Fibroblast of skin of abdomen (primary cell): Measurements from ENCODE around the gene SLC16A10. TPM values are rescaled to one million over a fixed set of nuclear protein-coding genes. Genes with fewer than 3 reads are reported as not detected.
"Not testable (repeated sequence)": the region's sequence is repeated elsewhere in the genome, so short reads cannot be mapped to it uniquely, and the experiment has no call there.

Experiments
- DNase-seq: peaks from one replicate; pipeline ENCODE4 v3.0.0-alpha.2; 2013
- polyA plus RNA-seq, 2 experiments: library from polyadenylated mRNA; unstranded; fragments of 120-200 nt; gene quantifications; one replicate each; pipeline ENCODE4 v1.2.1, GENCODE V29; 2013; ENCODE audit not compliant: insufficient read length in 2 of 2

SLC16A10 gene
- polyA plus RNA-seq (2013, experiment 1 of 2; ENCODE audit: insufficient read length) = 0.12 TPM
- 0.19 TPM for polyA plus RNA-seq (2013, experiment 2 of 2; ENCODE audit: insufficient read length)

GRCh38 chr6:111087106-111087835, at the start of gene SLC16A10:
SLC16A10 (plus strand) TSS chr6:111087503; CDS start chr6:111087753, 250 bp downstream.
- DNase-seq = peak; percentile 28

DNA sequence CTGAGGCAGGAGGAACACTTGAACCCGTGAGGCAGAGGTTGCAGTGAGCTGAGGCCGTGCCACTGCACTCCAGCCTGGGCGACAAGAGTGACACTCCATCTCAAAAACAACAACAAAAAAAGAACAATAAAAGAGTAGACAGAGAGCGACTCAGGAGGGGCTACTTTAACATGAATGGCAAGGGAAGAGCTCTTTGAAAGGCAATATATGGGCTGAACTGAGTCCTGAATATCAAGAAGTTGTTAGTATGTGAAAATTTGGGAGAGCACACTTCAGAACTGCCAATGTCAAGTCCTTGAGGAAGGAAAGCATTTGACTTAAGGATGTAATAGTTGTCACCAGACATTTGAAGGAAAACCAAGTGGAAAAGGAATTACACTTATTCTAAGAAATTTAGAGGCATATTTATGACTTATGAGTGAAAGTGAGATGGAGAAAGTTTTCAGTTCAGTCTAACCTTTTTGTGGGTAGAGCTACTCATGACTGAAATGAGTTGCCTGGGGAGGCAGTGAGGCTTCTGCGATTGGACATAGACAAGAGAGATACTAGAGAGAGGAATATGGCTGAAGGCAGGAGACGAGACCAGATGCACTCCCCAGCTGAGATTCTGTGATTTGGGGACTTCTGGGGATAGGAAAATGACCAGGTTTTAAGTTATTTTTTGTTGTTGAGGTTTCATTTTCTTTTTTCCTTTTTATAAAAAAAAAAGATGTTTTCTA, 48.6 kb upstream of the SLC16A10 start:
- no peak for DNase-seq

DNA sequence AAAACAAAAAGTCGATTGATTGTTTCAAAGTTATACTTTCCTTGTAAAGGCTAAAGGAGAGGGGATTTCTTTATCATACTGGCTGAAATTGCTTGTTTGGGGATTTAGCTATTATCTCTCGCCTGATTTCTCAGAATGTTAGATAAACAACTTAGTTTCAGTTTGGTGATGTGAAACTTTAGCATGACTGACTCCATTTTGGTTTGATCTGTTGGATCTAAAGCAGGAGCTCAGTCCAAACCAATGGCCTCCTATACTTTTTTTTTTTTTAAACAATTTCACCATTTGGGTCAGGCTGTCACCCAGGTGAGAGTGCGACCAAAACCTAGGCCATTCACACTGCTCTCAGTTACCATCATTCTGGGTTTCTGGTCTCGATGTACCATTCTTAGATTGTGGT, 45.4 kb upstream of the SLC16A10 start:
- no peak for DNase-seq

- DNase-seq = no peak
Measured at GRCh38 chr6:111047244-111047643, 40.1 kb upstream of the SLC16A10 start.

DNA sequence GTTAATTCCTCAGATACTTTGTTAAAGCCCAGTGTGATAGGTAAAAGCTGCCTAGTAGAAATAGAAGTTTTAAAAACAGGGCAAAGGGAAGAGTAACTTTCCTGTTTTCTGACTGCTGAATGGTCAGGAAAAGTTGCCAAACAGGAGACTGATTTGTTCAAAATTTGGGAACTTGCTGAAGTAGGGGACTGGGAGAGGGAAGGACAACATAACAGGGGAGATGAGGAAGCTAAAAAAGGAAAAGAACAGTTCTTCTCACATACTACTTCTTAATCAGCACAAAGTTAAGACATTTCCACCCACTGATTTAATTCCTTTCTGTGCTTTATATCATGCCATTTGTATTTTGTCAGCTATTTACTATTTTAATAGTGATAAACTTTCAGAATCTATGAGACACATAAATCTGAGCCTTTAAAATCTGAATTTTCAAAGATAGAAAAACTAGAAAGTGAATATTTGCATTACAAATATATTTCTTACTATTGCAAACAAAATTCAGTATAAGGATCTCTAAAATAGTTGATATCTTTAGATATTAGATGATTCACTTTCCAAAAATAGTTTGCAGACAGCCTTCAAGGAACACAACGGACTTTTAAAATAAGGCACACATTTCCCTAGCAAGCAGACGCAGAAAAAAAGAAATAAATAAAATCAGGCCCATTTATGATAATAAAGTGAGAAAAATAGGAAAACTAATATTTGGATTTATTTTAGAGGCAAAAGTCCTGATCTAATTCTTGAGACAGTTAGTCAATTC, 36.9 kb upstream of the SLC16A10 start:
- DNase-seq = no peak

DNA sequence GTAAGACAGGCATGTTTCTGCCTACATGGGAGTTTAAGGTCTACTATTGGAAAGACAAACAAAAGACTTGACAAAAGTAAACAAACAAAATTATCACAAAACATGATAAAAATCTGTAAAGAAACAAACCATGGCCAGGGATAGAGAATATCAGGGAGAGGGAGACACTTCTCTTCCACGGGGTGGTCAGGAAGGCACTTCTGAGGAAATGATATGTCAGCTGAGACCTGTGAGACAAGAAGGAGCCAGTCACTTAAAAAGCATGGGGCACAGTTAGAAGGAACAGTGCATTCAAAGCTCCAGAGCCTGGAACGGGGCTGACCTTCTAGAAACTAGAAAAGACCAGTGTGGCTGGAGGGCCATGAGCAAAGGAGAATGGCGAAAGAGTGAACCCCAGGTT, 35.1 kb upstream of the SLC16A10 start:
- DNase-seq = no peak

DNA sequence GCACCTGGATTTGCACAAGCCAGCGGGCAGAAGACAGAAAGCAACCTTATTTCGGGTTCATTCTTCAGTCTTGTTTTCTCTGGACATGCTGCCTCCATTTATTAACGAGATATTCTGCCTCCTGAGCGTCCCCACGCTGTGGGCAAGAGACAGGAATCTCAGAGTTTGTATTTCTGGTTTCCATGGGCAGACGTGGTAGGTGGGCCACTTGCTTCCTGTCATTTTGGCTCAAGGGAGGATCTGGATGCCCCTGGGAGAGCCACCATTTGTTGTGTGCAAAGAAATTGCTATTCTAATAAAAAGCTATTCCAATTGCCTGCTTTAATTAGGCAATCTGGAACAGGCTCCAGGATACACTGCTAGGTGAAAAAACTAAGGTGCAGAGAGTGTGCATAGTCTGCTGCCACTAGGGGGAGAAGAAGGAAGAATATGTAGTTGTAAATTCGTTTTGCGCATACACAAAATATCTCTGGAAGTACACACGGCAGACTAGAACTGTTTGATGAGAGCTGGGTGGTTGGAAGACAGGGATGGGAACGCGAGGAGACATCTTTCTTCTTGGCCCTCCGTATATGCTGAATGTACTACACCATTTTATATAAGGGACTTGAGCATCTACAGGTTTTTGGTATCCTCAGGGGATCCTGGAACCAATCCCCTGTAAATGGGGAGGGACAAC, 30.1 kb upstream of the SLC16A10 start:
- peak; percentile 31 for DNase-seq

GRCh38 chr6:111061508-111061907, 25.8 kb upstream of the SLC16A10 start:
- peak; percentile 56 for DNase-seq

- not testable (repeated sequence) for DNase-seq
Measured at GRCh38 chr6:111061985-111062384, 25.3 kb upstream of the SLC16A10 start.

GRCh38 chr6:111062860-111063259, 24.4 kb upstream of the SLC16A10 start:
- not testable (repeated sequence) for DNase-seq

GRCh38 chr6:111068109-111068865, 19.0 kb upstream of the SLC16A10 start:
- no peak for DNase-seq

GRCh38 chr6:111068866-111069234, 18.5 kb upstream of the SLC16A10 start:
- DNase-seq = no peak

- no peak for DNase-seq
Measured at GRCh38 chr6:111069382-111070104, 17.8 kb upstream of the SLC16A10 start.

DNA sequence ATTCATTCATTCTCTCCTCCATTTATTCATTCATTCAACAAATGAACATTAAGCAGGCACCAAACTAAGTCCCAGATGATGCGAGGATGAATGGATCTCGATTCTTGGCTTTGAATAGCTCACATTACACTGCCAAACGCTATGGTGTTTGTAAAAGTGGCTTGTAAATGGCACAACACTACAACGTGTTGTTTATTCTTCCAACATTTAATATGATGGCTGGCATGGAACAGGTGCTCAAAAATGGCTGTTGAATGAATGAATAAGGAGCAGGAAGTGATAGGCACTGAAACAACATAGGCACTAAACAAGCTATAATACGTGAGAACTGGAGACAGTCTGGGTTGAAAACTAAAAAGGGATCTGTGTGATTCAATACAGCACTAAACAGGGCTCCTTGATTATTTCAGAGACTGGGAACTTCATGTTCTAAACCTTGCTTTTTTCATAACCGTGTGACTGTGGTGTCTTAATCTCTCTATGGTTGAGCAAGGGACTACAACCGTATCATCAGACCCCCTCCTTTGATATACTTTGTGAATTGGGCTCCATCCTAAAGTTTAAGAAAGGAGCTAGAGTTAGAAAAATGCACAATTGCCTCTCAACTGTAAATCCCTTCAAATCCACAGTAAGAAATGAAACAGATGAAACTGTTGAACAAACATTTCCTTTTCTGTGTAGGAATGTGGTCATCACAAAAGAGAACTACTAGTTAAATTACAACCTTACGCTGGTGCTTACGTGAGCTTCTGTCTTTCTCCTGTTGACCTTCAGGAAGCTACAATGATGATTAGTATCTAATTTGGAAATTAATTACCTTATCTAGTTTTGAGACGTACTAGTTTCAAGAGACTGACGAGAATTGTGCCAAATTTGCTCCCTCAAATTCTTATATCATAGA, 16.9 kb upstream of the SLC16A10 start:
- DNase-seq = no peak

GRCh38 chr6:111072801-111073360, 14.4 kb upstream of the SLC16A10 start:
- no peak for DNase-seq

DNA sequence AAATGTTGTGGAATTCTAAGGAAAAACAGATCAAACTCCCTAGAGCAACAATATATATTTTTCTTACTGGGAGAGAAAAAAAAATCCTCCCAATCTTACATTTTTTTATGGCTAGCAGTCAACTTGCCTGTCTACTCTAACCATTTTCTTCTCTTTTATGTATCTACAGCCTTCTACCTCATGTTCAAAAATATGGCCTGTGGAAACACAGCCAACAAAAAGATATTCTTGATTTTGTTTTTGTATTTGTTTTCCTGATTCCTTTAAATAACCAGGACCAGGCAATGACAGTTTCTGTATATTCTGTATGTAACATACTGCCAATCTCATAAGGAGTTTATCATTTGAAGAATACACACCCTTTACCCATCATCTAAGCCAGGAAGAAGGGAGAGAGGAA, 13.0 kb upstream of the SLC16A10 start:
- DNase-seq = no peak

DNA sequence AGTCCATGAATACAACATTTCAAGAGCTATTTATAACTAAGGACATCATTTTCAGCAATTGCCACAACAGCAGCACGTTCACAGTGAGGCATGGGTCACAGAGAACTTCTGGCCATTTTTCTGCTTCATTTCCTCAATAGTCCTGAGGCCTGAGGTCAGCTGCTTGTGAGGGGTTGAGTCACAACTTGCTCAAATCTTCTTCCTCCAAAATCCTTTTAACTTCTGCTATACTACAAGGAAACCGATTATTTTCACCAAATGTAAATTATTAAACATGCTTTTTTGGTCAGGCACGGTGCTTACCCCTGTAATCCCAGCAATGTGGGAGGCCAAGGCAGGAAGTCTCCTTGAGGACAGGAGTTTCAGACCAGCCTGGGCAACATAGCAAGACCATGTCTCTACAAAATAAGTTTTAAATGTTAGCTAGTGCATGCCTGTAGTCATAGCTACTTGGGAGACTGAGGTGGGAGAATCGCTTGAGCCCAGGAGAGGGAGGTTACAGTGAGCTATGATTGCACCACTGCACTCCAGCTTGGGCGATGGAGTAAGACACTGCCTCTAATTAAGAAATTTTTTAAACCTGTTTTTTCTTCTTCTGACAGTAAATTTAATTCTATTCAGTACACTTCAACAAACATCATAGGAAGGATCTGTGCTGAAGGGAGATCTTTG, 11.1 kb upstream of the SLC16A10 start:
- no peak for DNase-seq

GRCh38 chr6:111080698-111081097, 6.6 kb upstream of the SLC16A10 start:
- DNase-seq = no peak

GRCh38 chr6:111086685-111087084, 618 bp upstream of the SLC16A10 start:
- no peak for DNase-seq
